Endothelial cell of umbilical vein (primary cell): Measurements from ENCODE around the gene TMCC3. TPM values are rescaled to one million over a fixed set of nuclear protein-coding genes. Genes with fewer than 3 reads are reported as not detected.

Experiments
- BruUV-seq: library from RNA; stranded (reverse); fragments of 400-500 nt; replicated peaks from 2 replicates; lab custom pipeline; 2021; lab: Mats Ljungman, UMichigan
- CTCF ChIA-PET: fragments of 300-600, 350-600 bp; sonication (Branson Sonifier 250); formaldehyde crosslinking; loops from one replicate; lab custom pipeline; 2021; ENCODE audit warnings: antibody characterized with exemption, inconsistent platforms; lab: Charles Lee
- POLR2A ChIA-PET: fragments of 300-600, 350-600 bp; sonication (Branson Sonifier 250); formaldehyde crosslinking; loops from one replicate; lab custom pipeline; 2021; ENCODE audit warnings: antibody characterized with exemption, inconsistent platforms; lab: Charles Lee
- DNase-seq: peaks from one replicate; pipeline ENCODE4 v3.0.0-alpha.2; 2011; ENCODE audit warnings: low read depth, low spot score
- FAIRE-seq: peaks from 2 replicates; lab custom pipeline; 2011; peaks lifted over from hg19 to GRCh38; lab: Jason Lieb, UNC
- H2AFZ ChIP-seq: 2 replicates; pipeline ENCODE4 v1.6.0; 2012; ENCODE audit warnings: low read depth, low read length, control low read depth, inconsistent platforms
- H3K27ac ChIP-seq: 2 replicates; pipeline ENCODE4 v1.5.1; 2011; ENCODE audit warnings: low read depth, mild to moderate bottlenecking, control low read depth, low read length, moderate library complexity; ENCODE audit not compliant: insufficient read depth
- H3K27me3 ChIP-seq, 2 experiments: 2 replicates each; pipeline versions ENCODE4 v1.6.0 to v1.6.1; 2011; ENCODE audit warnings: low read length in 2 of 2, mixed read lengths in 1 of 2; ENCODE audit not compliant: control insufficient read depth in 2 of 2, insufficient read depth in 2 of 2
- H3K36me3 ChIP-seq, 2 experiments: 2 replicates in 1 of 2; 3 replicates in 1 of 2; pipeline ENCODE4 v1.5.1; 2011; ENCODE audit warnings: low read length in 2 of 2, mild to moderate bottlenecking in 1 of 2, moderate library complexity in 1 of 2; ENCODE audit not compliant: control insufficient read depth in 2 of 2, insufficient read depth in 2 of 2; ENCODE audit errors: extremely low read depth in 1 of 2
- H3K4me1 ChIP-seq: 3 replicates; pipeline ENCODE4 v1.5.1; 2011; ENCODE audit warnings: mild to moderate bottlenecking, low read length; ENCODE audit not compliant: control insufficient read depth, insufficient read depth; ENCODE audit errors: extremely low read depth
- H3K4me2 ChIP-seq: 2 replicates; pipeline ENCODE4 v1.6.1; 2011; ENCODE audit warnings: low read length, control low read depth, mixed read lengths; ENCODE audit not compliant: insufficient read depth
- H3K4me3 ChIP-seq, 3 experiments: fragments of 200-600 bp in 1 of 3; sonication (generic), shearing (Covaris generic) in 1 of 3; replicated peaks in 1 of 3; 2 replicates each; pipeline ENCODE4 v1.5.1; 2011 to 2016; ENCODE audit warnings: control low read depth in 3 of 3, low read length in 3 of 3, mild to moderate bottlenecking in 2 of 3, inconsistent platforms in 1 of 3, low read depth in 1 of 3, moderate library complexity in 1 of 3; ENCODE audit not compliant: insufficient read depth in 1 of 3
- H3K79me2 ChIP-seq: 2 replicates; pipeline ENCODE4 v1.6.0; 2012; ENCODE audit warnings: low read length, inconsistent platforms; ENCODE audit not compliant: control insufficient read depth, insufficient read depth
- H3K9ac ChIP-seq: replicated peaks from 2 replicates; pipeline ENCODE3; 2011; ENCODE audit warnings: low read length, control low read depth; ENCODE audit not compliant: insufficient read depth; ENCODE audit errors: extremely low read depth
- H3K9me1 ChIP-seq: replicated peaks from 3 replicates; pipeline ENCODE4 v1.6.0; 2011; ENCODE audit warnings: mild to moderate bottlenecking, low read length; ENCODE audit not compliant: control insufficient read depth, insufficient read depth; ENCODE audit errors: extremely low read depth
- H3K9me3 ChIP-seq: replicated peaks from 2 replicates; pipeline ENCODE4 v1.5.1; 2012; ENCODE audit warnings: low read length, inconsistent platforms; ENCODE audit not compliant: control insufficient read depth, insufficient read depth
- H4K20me1 ChIP-seq: replicated peaks from 2 replicates; pipeline ENCODE3; 2011; ENCODE audit warnings: mild to moderate bottlenecking, low read length; ENCODE audit not compliant: control insufficient read depth, insufficient read depth; ENCODE audit errors: extremely low read depth
- EZH2 ChIP-seq: IDR thresholded peaks from 2 replicates; pipeline ENCODE4 v1.6.1; 2012; ENCODE audit warnings: borderline replicate concordance, low read depth, mild to moderate bottlenecking, moderate library complexity, low read length, inconsistent platforms; ENCODE audit not compliant: severe bottlenecking
- FOS ChIP-seq: IDR thresholded peaks from 2 replicates; pipeline ENCODE4 v1.6.1; 2011; ENCODE audit warnings: mild to moderate bottlenecking, low read length, moderate library complexity, borderline replicate concordance; ENCODE audit not compliant: insufficient read depth
- GATA2 ChIP-seq: IDR thresholded peaks from 2 replicates; pipeline ENCODE4 v1.7.0; 2011; ENCODE audit warnings: low read depth, mild to moderate bottlenecking, moderate library complexity, mixed read lengths, low read length; ENCODE audit not compliant: insufficient read length, insufficient read depth
- JUN ChIP-seq: IDR thresholded peaks from 2 replicates; pipeline ENCODE4 v1.6.1; 2011; ENCODE audit warnings: borderline replicate concordance, low read depth; ENCODE audit not compliant: insufficient read length, insufficient read depth
- MYC ChIP-seq: IDR thresholded peaks from one replicate; pipeline ENCODE4 v1.6.1; 2011; ENCODE audit warnings: mild to moderate bottlenecking, low read depth, low read length
- POLR2AphosphoS5 ChIP-seq: IDR thresholded peaks from 2 replicates; pipeline ENCODE4 v1.6.1; 2012; ENCODE audit warnings: low read depth, mild to moderate bottlenecking, control low read depth, low read length, moderate library complexity; ENCODE audit not compliant: insufficient read depth
- dilution Hi-C: fragments of 300-500 bp; cut with MboI; formaldehyde crosslinking; loops from one replicate; pipeline ENCODE4 v1.15.0; 2019; ENCODE audit warnings: low sequenced_read_pairs; ENCODE audit not compliant: extremely low pct_ligation_motif_present
- intact Hi-C: fragments of 100-400 bp; cut with micrococcal nuclease; formaldehyde crosslinking; loops from one replicate; pipeline ENCODE4 v1.10.0; 2022
- polyA plus RNA-seq, 4 experiments: library from polyadenylated mRNA; depleted of rRNA in 3 of 4; stranded (reverse) in 3 of 4; unstranded in 1 of 4; fragments of >200 nt; gene quantifications; 2 replicates each; pipeline versions ENCODE4 v1.2.1 to v1.2.3, GENCODE V29; 2011 to 2012; ENCODE audit warnings: missing spikeins in 1 of 4
- total RNA-seq: library from RNA; stranded (reverse); gene quantifications from 2 replicates; pipeline ENCODE4 v1.2.3, GENCODE V29; 2021
- TF ChIP-seq, protein P1 (sequence below), 2 donors: IDR thresholded peaks; 1 replicate in 1 of 2; 2 replicates in 1 of 2; pipeline ENCODE4 v1.5.1; 2011; ENCODE audit warnings: low read length in 2 of 2, mild to moderate bottlenecking in 2 of 2, moderate library complexity in 2 of 2, control low read depth in 1 of 2, inconsistent platforms in 1 of 2, low read depth in 1 of 2; ENCODE audit not compliant: insufficient read depth in 1 of 2; ENCODE audit errors: extremely low read depth in 1 of 2

TMCC3 gene
- total and polyA plus RNA-seq, 2 donors (not counting 3 experiments of a cell fraction or from before 2014, with no cell fraction given), result 13.5 to 30.4 TPM

DNA sequence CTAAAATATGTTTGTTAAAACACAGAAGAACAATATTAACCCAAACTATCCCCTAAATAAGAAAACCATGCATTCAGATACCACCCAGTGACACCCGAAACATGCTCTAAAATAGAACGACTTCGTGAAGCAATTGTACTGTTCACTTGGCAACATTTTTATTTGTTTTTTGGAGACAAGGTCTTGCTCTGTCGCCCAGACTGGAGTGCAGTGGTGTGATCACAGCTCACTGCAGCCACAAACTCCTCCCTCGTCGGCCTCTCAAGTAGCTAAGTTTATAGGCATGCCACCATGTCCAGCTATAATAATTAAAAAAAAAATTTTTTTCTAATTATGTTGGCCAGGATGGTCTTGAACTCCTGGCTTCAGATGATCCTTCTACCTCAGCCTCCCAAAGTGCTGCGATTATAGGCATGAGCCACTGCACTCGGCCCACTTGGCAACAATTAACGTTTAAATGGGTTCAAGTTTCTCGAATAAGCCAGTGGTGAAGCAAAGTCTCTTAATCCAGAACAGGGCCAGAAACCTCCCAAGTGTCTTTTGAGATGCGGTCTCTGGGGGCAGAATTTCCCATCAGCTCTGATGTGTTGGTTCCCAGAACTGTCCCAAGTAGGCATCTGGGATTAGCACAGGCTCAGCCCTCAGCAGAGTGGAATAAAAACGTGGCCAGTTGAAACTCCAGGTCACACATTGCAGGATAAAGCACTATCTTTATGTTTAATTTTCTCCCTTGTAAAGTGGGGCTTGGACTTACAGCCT is 74.5 kb downstream of the TMCC3 start:
- Histone ChIP-seq H4K20me1 (no peaks in the 10 kb centered on the region), H3K36me3 (peaks cover 3 to 35% of the 10 kb centered on the region in 2 experiments), H3K27me3 (no peaks in the 10 kb centered on the region), H3K79me2 (peaks cover 11% of the 10 kb centered on the region), H3K9me3 (no peaks in the 10 kb centered on the region), H3K27ac (no peak overlapping the region), H3K9ac (no peak overlapping the region), H2AFZ (no peak overlapping the region), H3K4me1 (peaks cover 12% of the 10 kb centered on the region), H3K4me3 (no peak overlapping the region), H3K4me2 (no peak overlapping the region), H3K9me1 (no peaks in the 10 kb centered on the region)
- no TSS peak for BruUV-seq
- DNase-seq (no peak), FAIRE-seq (no peak)
- intact Hi-C loops (no loop called here), dilution Hi-C loops (no loop called here)
- TF ChIP-seq FOS (no peak), JUN (no peak), GATA2 (no peak)
- POLR2A ChIA-PET, result no interaction called here
- CTCF ChIA-PET, result no interaction called here

DNA sequence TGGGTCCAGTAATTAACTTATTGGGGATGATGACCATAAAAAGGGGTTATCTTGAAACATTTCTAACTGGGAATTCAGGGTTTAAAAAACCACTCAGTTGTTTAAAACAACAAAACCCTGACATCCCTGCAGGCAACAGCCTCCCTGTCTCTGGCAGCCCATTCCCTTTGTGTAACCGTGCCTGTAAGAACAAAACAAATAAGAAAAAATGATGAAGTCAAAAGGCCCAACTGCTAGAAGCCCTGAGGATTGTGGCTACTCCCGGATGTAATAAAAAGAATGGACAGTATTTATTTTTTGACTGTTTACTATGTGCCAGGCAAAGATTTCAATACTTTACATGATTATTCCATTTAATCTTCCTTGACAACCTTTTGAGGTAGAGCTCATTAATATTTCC is 75.3 kb downstream of the TMCC3 start:
- Histone ChIP-seq H3K4me2 (no peak overlapping the region), H3K9ac (no peak overlapping the region), H2AFZ (no peak overlapping the region), H3K4me1 (peaks cover 20% of the 10 kb centered on the region), H3K4me3 (no peak overlapping the region), H3K36me3 (peaks cover 3 to 35% of the 10 kb centered on the region in 2 experiments), H4K20me1 (no peaks in the 10 kb centered on the region), H3K9me1 (no peaks in the 10 kb centered on the region), H3K27me3 (no peaks in the 10 kb centered on the region), H3K79me2 (peaks cover 8% of the 10 kb centered on the region), H3K27ac (no peak overlapping the region), H3K9me3 (no peaks in the 10 kb centered on the region)
- BruUV-seq, result no TSS peak
- CTCF ChIA-PET, result no interaction called here
- POLR2A ChIA-PET, result no interaction called here
- intact Hi-C loops, result no loop called here
- TF ChIP-seq EZH2 (no peak), POLR2AphosphoS5 (no peak), JUN (no peak), FOS (no peak), MYC (no peak)
- TF ChIP-seq, protein P1, sequence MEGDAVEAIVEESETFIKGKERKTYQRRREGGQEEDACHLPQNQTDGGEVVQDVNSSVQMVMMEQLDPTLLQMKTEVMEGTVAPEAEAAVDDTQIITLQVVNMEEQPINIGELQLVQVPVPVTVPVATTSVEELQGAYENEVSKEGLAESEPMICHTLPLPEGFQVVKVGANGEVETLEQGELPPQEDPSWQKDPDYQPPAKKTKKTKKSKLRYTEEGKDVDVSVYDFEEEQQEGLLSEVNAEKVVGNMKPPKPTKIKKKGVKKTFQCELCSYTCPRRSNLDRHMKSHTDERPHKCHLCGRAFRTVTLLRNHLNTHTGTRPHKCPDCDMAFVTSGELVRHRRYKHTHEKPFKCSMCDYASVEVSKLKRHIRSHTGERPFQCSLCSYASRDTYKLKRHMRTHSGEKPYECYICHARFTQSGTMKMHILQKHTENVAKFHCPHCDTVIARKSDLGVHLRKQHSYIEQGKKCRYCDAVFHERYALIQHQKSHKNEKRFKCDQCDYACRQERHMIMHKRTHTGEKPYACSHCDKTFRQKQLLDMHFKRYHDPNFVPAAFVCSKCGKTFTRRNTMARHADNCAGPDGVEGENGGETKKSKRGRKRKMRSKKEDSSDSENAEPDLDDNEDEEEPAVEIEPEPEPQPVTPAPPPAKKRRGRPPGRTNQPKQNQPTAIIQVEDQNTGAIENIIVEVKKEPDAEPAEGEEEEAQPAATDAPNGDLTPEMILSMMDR (IDR thresholded peaks at IDR 0.05; ENCODE audit: extremely low read depth in 1 of 2, insufficient read depth in 1 of 2, low read depth in 1 of 2, low read length in 2 of 2), result no peak
- FAIRE-seq (peak; percentile 12), DNase-seq (no peak)
- dilution Hi-C loops, result no loop called here
